Smooth muscle cell (in vitro differentiated cells): Measurements from ENCODE around the gene PIAS1. TPM values are rescaled to one million over a fixed set of nuclear protein-coding genes. Genes with fewer than 3 reads are reported as not detected.

Source experiments
- DNase-seq: peaks from one replicate; lab custom pipeline; 2025; ENCODE audit not compliant: unreplicated experiment; lab: John Stamatoyannopoulos, UW
- H2AFZ ChIP-seq: fragments of 200-600 bp; sonication (generic); 2 replicates; pipeline ENCODE4 v1.6.0; 2016; ENCODE audit warnings: antibody characterized with exemption, low read depth, mild to moderate bottlenecking
- H3F3A ChIP-seq: fragments of 200-600 bp; sonication (generic); 2 replicates; pipeline ENCODE4 v1.6.0; 2017; ENCODE audit warnings: antibody characterized with exemption, low read depth
- H3K27ac ChIP-seq: fragments of 200-600 bp; sonication (generic); 2 replicates; pipeline ENCODE4 v1.5.1; 2016; ENCODE audit warnings: low read depth, mild to moderate bottlenecking
- H3K27me3 ChIP-seq: fragments of 200-600 bp; sonication (generic); 2 replicates; pipeline ENCODE4 v1.6.1; 2016; ENCODE audit warnings: low read depth, mild to moderate bottlenecking
- H3K36me3 ChIP-seq: fragments of 200-600 bp; sonication (generic); 2 replicates; pipeline ENCODE4 v1.5.1; 2016; ENCODE audit warnings: low read depth
- H3K4me1 ChIP-seq: fragments of 200-600 bp; sonication (generic); 2 replicates; pipeline ENCODE4 v1.5.1; 2016; ENCODE audit warnings: low read depth
- H3K4me2 ChIP-seq: fragments of 200-600 bp; sonication (generic); 2 replicates; pipeline ENCODE4 v1.6.0; 2016; ENCODE audit warnings: mild to moderate bottlenecking
- H3K4me3 ChIP-seq: fragments of 200-600 bp; sonication (generic); 2 replicates; pipeline ENCODE4 v1.5.1; 2016; ENCODE audit warnings: mild to moderate bottlenecking
- H3K79me2 ChIP-seq: fragments of 200-600 bp; sonication (generic); 2 replicates; pipeline ENCODE4 v1.6.0; 2016; ENCODE audit warnings: low read depth, mild to moderate bottlenecking
- H3K9ac ChIP-seq: fragments of 200-600 bp; sonication (generic); 2 replicates; pipeline ENCODE4 v1.6.0; 2016; ENCODE audit warnings: low read depth
- H3K9me3 ChIP-seq: fragments of 200-600 bp; sonication (generic); replicated peaks from 2 replicates; pipeline ENCODE4 v1.5.1; 2016; ENCODE audit warnings: low read depth
- H4K20me1 ChIP-seq: fragments of 200-600 bp; sonication (generic); 2 replicates; pipeline ENCODE4 v1.6.0; 2016; ENCODE audit warnings: low read depth
- CTCF ChIP-seq: fragments of 200-600 bp; sonication (generic); IDR thresholded peaks from 2 replicates; pipeline ENCODE4 v1.5.1; 2017; ENCODE audit warnings: borderline replicate concordance, mild to moderate bottlenecking, antibody characterized with exemption; ENCODE audit not compliant: insufficient read depth, poor library complexity, severe bottlenecking
- WGBS: methylation state at CpG from one replicate; pipeline ENCODE4 v1.1.7; 2016; ENCODE audit warnings: low lambda C conversion rate; 5-methylcytosine and 5-hydroxymethylcytosine counted together
- polyA plus RNA-seq: library from polyadenylated mRNA; unstranded; fragments of >200 nt; fragmentation: Nextera tagmentation; extraction: Ambion mirVana; gene quantifications from 2 replicates; pipeline ENCODE4 v1.2.1, GENCODE V29; 2016
- total RNA-seq: library from RNA; depleted of rRNA; stranded (reverse); fragments of >200 nt; gene quantifications from 2 replicates; pipeline ENCODE4 v1.2.3, GENCODE V29; 2014

Gene PIAS1
- total and polyA plus RNA-seq, 2 experiments from 2014 or later: 46.4 to 56.1 TPM

GRCh38 chr15:68100194-68100593, 46.1 kb downstream of the PIAS1 start:
- Histone ChIP-seq H3K4me2 (no peak overlapping the region), H3K36me3 (peaks cover 23% of the 10 kb centered on the region), H3K4me1 (no peaks in the 10 kb centered on the region), H2AFZ (no peak overlapping the region), H3K9ac (no peak overlapping the region), H4K20me1 (peaks cover 54% of the 10 kb centered on the region), H3K27ac (no peak overlapping the region), H3F3A (no peaks in the 10 kb centered on the region), H3K9me3 (peaks cover 14% of the 10 kb centered on the region), H3K4me3 (no peak overlapping the region), H3K79me2 (peaks cover 81% of the 10 kb centered on the region), H3K27me3 (no peaks in the 10 kb centered on the region)
- no peak for DNase-seq
- no peak for TF ChIP-seq CTCF
- 97% methylated on average over 2 of the region's 2 CpGs for WGBS

GRCh38 chr15:68103603-68104002, 49.5 kb downstream of the PIAS1 start:
- peaks cover 6% of the 10 kb centered on the region for H3K9me3 ChIP-seq
- H3K4me1 ChIP-seq: peaks cover 10% of the 10 kb centered on the region
- H3K27me3 ChIP-seq: no peaks in the 10 kb centered on the region
- no peaks in the 10 kb centered on the region for H3F3A ChIP-seq
- no peak for DNase-seq
- no peak overlapping the region for H3K4me3 ChIP-seq
- H3K9ac ChIP-seq: no peak overlapping the region
- H4K20me1 ChIP-seq: peaks cover 85% of the 10 kb centered on the region
- H3K36me3 ChIP-seq: peaks cover 10% of the 10 kb centered on the region
- no peak overlapping the region for H3K4me2 ChIP-seq
- 97% methylated on average over 6 of the region's 6 CpGs for WGBS
- TF ChIP-seq CTCF: no peak
- H3K79me2 ChIP-seq: peaks cover 81% of the 10 kb centered on the region
- no peak overlapping the region for H3K27ac ChIP-seq
- H2AFZ ChIP-seq: no peak overlapping the region

GRCh38 chr15:68106656-68107055, 52.5 kb downstream of the PIAS1 start:
- H3F3A ChIP-seq: no peaks in the 10 kb centered on the region
- peaks cover 10% of the 10 kb centered on the region for H3K4me1 ChIP-seq
- no peak for DNase-seq
- no peak overlapping the region for H3K4me2 ChIP-seq
- peaks cover 84% of the 10 kb centered on the region for H4K20me1 ChIP-seq
- 64% methylated on average over 4 of the region's 4 CpGs for WGBS
- peaks cover 91% of the 10 kb centered on the region for H3K79me2 ChIP-seq
- H3K27me3 ChIP-seq: no peaks in the 10 kb centered on the region
- peaks cover 10% of the 10 kb centered on the region for H3K36me3 ChIP-seq
- no peak overlapping the region for H3K9ac ChIP-seq
- H3K4me3 ChIP-seq: no peak overlapping the region
- no peak overlapping the region for H2AFZ ChIP-seq
- no peak for TF ChIP-seq CTCF
- no peak overlapping the region for H3K27ac ChIP-seq
- peaks cover 6% of the 10 kb centered on the region for H3K9me3 ChIP-seq

GRCh38 chr15:68107142-68107541, 53.0 kb downstream of the PIAS1 start:
- no peak overlapping the region for H3K27ac ChIP-seq
- H3K9ac ChIP-seq: no peak overlapping the region
- peaks cover 10% of the 10 kb centered on the region for H3K36me3 ChIP-seq
- TF ChIP-seq CTCF: no peak
- H3K4me1 ChIP-seq: peaks cover 11% of the 10 kb centered on the region
- peaks cover 85% of the 10 kb centered on the region for H4K20me1 ChIP-seq
- H3K4me3 ChIP-seq: no peak overlapping the region
- H3K4me2 ChIP-seq: no peak overlapping the region
- peaks cover 96% of the 10 kb centered on the region for H3K79me2 ChIP-seq
- no peak for DNase-seq
- peaks cover 6% of the 10 kb centered on the region for H3K9me3 ChIP-seq
- H2AFZ ChIP-seq: no peak overlapping the region
- H3F3A ChIP-seq: no peaks in the 10 kb centered on the region
- H3K27me3 ChIP-seq: no peaks in the 10 kb centered on the region
